ENCODE results near the gene NHSL2.

The NHSL2 gene

DNA sequence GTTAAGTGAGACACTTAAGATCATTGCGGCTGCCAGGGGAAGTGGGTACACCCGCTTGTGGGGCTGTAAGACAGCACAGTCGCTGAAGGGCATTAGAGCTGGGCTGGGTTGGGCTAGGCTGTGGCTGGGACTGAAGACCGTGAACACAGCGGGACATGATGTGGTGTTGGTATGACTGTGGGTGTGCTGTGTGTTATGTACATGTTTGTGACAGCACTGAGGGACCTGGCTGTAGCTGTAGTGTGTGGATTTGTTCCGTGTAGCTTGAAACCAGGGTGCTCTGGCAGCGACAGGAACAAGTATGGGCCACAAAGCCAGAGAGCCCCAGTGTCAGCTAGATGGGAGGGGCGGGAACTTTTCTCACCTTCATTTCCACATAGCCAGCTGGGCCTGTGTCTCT, 82.1 kb downstream of the NHSL2 start:
- no peak for DNase-seq

DNA sequence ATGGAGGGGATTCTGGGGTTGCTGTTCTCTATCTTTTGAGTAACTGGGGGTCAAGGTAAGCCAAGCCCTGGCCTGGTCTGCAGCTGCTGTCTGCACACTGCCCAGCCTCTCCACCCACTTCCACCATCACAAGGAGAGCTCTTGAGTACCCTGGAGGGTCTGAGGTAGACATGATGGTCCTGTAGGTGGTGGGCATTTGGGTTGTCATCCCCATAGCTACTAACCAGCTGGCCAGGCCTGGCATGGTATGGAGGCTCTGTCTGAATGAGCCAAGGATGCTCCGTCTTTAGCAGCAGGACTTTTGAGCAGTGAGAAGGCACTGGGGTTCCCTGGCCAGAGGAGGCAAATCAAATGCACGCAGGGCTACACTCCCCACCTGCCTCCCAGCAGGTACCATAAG, 82.7 kb downstream of the NHSL2 start:
- DNase-seq = no peak

DNA sequence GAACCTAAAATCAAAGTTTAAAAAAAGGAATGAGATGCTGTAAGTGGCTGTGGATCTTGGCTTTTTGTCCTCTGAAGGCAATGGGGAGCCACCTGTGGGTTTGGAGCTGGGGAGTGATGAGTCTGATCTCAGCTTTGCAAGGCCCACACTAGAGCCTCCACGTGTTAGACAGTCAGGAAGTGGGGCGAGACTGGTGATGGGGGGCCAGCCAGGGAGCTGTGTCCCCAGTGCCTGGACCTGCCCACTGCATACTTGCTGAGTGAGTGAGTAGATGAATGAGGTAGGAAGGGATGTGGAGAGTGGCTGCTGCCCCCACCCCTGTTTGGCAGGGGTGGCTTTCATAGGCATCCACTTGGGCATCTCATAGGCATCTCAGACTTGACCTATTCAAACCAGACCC, 84.0 kb downstream of the NHSL2 start:
- peak; percentile 44 for DNase-seq

DNA sequence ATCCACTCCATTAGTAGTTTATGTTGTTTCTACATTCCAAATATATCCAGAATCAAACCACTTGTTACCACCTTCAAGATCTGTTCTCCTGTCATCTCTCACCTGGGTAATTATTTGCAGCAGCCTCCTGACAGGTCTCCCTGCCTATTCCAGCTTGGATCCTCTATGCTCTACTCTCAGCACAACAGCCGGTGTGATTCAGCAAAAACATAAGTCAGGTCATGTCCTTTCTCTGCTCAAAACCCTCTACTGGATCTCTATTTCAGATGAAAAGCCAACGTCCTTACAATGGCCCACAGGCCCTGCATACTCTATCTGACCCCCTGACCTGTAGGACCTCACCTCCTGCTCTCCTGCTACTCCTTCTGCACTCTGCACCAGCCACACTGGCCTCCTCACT, 84.5 kb downstream of the NHSL2 start:
- no peak for DNase-seq

DNA sequence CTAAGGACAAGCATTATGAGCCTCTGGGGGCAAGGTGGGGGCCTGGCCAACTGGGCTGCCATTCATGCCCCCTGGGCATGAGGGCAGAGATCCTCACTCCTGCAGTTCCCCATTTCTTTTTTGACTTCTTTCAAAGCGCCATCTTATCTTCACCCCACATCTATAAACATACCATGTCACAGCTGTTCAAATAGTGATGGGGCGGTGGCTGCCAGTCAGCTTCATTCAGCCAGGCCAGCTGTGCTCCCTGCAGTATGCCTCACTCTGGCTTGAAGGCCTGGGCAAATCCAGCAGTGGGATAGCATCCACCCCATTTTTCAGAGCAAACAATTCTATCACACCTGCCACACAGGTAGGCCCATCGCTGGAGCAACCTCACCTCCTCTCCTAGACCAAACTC, 85.5 kb downstream of the NHSL2 start:
- no peak for DNase-seq

DNA sequence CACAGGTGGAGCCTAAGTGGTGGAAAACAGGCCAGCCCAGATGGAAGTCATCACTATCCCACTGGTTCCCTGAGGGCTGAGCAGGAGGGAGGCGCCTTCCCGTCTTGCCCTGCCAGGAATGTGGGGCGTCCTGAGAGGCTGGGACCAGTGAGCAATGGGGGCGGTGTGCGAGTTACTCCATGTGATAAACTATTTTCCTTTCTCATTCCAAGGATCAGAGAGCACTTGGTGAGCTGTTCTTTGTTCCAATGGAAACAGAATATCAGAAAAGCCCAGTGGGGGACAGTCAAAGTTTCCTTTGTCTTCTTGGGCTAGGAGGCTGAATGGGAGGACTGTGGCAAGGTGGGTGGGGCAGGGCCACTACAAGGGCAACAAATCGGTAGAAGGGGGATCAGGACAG, 86.2 kb downstream of the NHSL2 start:
- DNase-seq = peak; percentile 48

DNA sequence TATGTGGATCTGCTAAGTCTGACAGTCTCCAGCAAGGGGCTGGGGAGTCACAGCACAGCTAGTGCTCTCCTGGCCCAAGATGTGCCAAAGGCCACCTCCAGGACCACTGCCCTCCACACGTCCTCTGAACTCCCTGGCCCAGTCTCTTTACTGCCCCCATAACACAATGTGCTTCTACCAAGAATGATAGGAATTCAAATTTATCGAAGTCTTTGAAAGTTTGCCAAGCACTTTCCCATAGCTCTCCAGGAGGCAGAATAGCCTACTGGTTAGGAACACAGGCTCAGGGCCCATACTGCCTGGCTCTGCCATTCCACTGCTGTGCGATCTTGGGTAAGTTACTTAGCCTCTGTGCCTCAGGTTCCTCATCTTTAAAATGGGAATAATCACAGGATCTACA, 86.7 kb downstream of the NHSL2 start:
- DNase-seq = no peak

DNA sequence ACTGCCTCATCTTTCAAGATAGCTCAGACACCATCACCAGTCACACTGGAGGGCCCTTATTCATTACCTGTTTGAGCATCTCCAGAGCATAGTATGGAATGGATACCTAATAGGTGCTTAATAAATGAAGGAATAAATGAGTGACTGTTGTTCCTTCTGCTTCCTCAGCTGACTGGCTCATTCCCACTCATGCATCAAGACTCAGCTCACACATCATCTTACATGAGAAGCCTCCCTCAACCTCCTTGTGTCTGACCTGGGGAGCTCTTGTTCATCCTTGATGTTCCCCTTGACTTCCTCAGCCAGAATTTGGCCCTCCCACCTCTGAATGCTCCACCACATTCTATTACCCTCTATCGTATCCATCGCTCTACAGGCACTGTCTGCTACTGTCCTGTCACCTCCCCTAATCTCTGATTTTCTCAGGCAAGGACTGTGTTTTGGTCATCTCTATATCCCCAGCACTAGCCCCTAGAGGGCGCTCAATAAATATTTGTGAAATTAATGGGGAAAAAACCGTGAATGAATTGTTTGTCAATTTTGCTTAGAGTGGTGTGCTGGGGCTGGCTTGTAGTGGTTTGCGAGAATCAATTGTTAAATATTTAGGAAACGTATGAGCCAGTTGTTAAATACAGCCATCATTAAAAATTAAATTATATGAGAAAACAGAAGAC, 88.3 kb downstream of the NHSL2 start:
- no peak for DNase-seq

DNA sequence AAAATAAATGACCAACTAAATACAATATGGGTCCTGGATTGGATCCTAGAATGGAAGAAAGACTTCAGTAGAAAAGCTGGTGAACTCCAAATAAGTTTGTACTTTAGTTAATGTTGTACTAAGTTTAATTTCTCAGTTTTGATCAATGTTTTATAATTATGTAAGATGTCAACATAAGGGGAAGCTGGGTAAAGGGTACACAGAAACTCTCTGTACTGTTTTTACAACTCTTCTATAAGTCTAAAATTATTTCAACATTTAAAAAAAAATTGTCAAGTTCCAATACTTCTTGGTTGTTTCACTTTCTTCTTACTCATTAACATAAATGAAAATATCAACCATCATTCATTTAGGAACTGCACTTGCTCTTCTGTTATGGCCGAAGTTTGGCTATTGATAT, 88.9 kb downstream of the NHSL2 start:
- no peak for DNase-seq

DNA sequence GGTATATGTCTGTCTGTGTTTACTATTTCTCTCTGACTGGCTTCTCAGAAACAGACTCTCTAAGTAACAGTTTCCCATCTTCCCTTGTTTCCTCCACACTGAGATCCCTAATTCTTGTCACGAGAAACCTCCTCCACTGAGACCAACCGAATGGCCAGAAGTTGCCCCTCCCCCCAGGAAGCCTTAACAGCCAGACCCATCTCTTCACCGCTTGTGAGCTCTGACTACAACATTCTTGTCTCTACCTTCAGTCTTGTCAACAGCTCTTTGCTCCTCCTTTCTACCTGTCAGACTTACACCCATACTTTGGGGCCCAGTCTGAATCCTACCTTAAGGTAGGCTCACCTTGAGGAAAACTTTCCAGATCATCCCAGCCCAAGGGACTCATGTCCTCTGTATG, 90.8 kb downstream of the NHSL2 start:
- DNase-seq = no peak

DNA sequence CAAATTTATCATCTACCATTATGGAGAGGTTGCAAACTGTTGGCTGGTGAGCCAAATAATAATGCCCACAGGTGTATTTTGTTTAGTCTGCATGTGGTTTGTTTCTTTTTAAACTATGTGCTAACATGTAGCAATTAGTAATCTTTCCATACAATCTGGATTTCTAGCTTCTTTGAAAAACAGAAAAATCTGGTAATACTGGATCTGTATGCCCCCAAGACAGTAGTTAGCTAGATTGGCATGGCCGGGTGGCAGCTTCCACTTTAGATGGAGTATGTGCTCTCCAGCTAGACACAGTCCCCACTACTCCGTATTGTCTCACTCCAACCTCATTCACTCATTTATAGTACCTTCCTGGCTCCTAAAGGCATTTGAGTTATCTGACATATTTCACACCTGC, 91.3 kb downstream of the NHSL2 start:
- DNase-seq = no peak

DNA sequence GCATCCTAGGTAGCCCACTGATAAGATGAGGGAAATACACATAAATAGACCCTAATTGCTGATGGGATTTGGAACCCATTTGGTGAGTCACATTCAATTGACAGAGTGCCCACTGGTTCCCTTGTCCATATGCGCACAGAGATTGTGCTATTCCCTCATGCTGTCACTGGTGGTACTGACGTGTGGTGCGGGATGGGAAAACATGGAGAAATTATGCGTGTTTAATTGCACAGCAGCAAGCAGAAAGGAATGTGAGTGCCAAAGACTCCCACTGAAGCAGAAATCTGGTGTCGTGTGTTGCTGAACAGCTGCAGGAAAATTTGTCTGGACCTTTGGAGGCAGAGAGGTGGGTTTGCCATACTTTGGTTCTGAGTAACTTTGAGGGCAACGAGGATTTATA, 92.2 kb downstream of the NHSL2 start:
- no peak for DNase-seq

DNA sequence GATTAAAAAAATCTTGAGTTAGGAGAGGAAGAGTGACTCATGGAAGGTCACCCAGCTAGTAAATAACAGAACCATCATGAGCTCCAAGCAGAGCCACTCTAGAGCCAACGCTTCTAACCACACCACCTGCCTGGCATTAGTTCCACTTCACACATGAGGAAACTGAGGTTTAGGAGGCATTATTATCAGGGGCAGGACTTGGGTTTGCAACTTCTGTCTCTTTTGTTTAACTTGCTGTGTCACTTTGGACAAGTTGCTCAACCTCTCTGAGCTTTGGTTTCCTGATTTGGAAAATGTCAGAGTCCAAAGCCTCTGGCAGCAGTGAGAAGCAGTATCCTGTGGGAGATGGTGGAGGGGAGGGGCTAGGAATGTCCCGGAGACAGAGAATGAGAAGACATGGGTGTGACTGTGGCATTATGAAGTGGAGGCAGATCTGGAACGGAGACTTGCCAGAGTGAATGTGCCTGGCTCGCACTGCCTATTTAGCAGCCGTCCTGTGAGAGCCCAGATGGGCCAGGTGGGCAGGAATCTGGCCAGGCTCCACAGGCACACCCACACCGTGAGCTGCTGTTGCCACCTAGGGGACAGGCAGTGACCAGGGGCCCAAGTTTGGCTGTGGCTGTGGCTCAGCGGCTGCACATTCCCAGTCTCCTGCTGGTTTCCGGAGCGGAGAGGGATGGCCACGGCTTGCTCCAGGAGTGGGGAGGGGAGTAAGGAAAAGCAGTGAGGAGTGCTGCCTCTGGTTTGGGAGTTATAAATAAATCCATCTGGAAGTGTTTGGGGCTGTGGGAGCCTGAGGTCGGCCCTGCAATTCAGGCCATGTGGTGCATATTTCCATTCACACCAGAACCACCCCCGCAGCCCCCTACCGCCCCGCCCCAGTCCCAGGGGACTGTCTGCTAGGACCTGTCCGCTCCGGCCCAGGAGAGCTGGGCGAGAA, 93.4 kb downstream of the NHSL2 start:
- no peak for DNase-seq

DNA sequence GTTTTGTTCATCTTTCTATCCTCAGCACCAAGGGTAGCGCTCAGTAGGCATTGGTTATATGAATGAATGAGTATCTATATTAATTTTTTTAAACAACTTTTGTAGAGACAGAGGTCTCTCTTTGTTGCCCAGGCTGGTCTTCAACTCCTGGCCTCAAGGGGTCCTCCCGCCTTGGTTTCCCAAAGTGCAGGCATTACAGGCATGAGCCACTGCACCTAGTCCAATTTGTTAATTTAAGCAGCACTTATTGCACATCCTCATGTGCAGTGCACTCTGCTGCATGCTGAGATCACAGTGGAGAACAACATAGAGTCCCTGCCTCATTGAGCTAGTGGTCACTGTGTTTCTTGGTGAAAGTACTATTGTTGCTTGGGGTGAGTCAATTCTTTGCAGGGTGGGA, 94.4 kb downstream of the NHSL2 start:
- DNase-seq = no peak

DNA sequence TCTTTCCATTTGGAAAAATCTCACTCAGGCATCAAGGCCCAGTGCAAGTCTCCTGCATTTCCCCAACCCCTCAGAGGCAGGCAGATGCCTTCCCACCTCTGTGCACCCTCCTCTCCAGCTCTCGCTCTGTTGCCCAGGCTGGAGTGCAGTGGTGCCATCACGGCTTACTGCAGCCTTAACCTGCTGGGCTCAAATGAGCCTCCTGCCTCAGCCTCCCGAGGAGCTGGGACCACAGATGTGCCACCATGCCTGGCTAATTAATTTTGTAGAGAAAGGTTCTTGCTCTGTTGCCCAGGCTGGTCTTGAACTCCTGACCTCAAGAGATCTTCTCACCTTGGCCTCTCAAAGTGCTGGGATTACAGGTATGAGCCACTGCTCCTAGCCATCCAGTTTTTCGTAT, 95.8 kb downstream of the NHSL2 start:
- no peak for DNase-seq

DNA sequence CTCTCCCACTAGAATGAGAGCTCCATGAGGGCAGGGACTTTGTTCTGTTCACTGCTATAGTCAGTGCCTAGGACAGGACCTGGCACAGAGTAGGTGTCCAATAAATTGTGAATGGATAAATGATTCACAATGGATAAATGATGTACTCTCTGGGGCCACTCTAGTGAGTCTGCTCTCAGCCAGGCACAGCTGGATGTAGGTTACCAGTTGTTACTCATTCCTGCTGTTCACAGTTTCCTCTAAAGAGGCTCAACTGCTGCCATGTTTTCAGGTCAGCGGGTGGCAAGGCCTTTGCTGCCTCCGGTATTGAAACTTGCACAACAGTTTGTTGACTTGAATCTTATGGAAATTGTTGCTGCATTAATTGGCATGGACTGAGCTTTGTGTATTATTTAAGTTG, 99.1 kb downstream of the NHSL2 start:
- DNase-seq = no peak

DNA sequence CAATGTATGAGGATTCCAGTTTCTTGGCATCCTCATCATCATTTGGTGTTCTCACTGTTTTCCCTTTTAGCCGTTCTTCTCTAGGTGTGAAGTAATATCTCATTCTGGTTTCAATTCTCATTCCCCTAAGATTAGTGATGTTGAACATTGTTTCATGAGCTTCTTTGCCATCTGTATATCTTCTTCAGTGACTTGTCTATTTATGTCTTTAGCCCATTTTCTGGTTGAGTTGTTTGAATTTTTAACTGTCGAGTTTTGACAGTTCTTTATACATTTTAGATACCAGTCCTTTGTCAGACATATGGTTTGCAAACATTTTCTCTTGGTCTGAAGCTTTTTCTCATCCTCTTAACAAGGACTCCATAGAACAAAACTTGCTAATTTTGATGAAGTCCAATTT, 101.1 kb downstream of the NHSL2 start:
- DNase-seq = no peak

DNA sequence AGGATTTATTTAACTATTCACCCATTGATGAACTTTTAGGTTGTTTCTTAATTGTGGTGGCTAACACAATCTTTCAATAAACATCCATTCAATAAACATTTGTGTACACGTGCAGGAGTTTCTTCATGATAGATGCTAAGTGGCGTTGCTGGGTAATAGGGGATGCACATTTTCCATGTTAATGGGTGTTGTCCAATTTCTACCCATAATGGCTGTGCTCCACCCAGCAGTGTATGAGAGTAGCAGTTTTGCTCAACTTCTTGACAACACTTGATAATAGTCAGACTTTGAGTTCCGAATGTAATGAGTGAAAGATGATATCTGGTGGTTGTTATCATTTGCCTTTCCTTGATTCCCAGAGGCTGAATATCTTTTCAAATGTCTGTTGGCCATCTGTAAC, 104.7 kb downstream of the NHSL2 start:
- DNase-seq = no peak

DNA sequence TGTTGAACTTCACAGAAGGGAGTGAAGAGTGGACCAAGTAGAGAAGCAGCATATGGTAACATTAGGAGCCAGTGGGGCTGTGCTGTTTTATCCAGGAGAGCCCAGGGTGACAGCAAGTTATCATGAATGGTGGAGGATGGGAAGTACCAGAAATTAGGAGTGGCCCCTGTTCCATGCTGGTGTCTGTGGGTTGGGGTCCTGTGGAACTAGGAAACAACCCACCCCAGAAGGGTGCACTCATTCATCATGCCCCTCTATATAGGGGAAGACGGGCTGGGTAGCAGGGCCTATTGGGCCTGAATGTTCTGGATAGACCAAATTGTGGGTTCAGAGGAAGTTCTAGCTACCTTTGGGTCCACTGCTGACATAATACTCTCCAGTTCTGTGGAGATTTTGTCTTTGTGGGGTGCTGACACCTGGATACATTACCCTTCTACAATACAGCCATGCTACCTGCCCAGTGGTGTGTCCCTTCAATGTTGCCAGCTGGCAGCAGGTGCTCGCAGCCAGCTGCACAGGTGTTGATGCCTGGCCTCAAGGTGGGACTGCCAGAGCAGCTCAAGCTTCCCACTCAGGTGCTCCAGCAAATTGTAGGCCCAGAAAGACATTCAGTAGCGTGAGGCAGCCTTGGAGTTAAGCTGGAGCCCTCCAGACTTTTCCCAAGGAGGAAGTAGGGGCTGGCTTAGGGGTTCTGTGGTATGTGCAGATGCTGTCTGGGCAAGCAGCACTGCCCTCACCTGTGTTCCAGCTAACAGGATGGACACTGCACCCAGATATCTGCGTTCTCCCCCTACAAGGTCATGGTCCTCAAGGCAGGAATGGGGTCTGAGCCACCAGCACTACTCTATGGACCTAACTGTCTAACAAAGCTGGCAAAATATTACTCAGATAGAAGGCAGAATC, 106.5 kb downstream of the NHSL2 start:
- no peak for DNase-seq

DNA sequence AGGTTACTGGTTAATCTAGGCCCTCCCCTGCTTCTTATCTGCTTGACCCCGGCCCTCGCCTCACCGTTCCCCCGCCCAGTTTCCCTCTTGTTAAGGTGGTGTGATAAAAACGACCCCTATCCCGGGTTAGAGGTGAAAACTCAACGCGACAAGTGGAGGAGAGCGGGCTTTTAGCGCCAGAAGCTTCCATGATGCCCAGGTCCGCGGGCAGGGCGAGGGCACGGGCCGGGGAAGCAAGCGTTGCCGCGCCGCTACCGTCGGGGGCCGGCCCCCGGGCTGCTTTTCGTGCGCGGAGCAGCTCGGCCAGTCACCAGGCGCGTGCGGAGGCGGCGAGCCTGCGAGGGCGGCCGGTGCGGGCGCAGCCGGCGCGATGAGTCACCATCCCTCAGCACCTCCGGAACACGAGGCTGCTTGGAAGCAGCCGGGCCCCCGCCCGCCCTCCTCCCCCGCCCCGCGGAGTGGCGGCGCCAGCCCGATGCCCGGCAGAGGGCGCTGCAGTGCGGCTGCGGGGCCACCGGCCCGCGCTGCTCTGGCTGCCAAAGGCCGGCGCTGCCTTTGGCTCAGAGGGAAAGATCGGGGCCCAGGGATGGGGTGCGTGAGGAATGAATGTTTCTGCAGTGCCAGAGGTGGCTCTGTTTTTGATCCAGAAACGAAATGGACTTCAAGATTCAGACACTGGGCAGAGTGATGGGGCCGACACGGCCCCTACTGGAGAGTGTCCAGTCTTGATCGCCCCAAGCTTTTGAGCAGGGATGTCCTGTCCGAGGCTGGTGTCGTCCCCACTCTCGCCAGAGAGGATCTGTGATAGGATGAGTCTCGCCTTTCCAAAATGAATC, 107.8 kb downstream of the NHSL2 start:
- peak; percentile 79 for DNase-seq

DNA sequence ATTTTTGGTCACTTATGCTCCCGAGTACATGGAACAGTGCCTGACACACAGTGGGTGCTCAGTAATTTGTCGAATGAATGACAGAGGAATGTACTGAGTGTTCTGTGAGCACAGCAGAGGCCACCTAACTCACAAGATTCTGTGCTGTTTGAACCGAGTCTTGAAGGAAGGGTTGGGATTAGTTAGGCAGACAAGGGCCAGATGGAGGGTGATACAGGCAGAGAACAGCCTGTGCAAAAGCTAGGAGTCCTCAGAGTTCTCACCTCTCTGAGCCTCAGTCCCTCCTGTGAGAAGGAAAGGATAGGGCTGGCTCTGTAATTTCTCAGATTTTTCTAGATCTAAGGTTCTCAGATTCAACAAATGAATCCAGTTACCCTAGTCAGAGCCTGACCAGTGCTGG, 108.8 kb downstream of the NHSL2 start:
- no peak for DNase-seq

DNA sequence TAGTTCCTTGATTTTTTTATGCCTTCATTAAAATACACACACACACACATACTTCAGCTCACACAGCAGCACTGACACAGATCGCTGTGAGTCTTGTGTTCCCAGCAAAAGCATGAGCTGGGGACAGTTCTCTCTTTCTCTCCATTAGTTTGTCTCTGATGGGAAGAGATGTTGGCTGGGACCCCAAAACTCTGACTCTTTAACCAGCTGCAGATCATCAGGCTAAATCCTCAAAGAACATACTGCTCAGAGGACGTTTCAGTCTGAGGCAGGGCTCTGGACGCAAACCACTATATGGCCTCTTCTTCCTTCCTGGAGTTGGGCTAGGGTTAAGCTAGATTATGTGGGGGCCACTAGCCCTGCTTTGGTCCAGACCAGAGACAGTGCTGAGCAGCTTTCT, 109.6 kb downstream of the NHSL2 start:
- DNase-seq = no peak

DNA sequence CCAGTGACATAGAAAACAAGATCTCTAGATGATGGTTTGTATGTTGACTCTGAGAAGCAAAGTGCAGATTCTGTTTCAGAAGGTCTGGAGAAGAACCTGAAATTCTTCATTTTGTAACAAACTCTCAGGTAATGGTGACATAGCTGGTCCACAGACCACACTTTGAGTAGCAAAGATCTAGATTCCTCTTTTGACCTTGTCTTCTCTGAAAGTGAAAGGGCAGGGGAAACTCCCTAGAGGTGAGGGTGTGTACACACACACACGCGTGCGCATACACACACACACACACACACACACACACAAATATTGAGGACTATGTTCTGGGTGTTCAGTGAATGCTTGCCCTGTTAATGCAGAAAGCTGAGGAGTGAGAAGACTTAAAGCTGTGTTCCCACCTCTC, 110.1 kb downstream of the NHSL2 start:
- no peak for DNase-seq

Measured in NCI-H226 (cell line).